Adipocyte (in vitro differentiated cells): ENCODE results near the gene XXYLT1.
"Not testable (repeated sequence)": the region's sequence is repeated elsewhere in the genome, so short reads cannot be mapped to it uniquely, and the experiment has no call there.

Experiments used
- DNase-seq: peaks from one replicate; pipeline ENCODE4 v3.0.0-alpha.2; 2015; ENCODE audit warnings: low read depth
- H3K27me3 ChIP-seq: replicated peaks from 2 replicates; pipeline ENCODE4 v1.7.0; 2013; ENCODE audit warnings: mild to moderate bottlenecking, low read length, moderate library complexity; ENCODE audit not compliant: control insufficient read depth, insufficient read depth
- H3K36me3 ChIP-seq: 2 replicates; pipeline ENCODE4 v1.7.0; 2013; ENCODE audit warnings: low read length, mild to moderate bottlenecking, moderate library complexity; ENCODE audit not compliant: control insufficient read depth, insufficient read depth, severe bottlenecking
- H3K4me1 ChIP-seq: 2 replicates; pipeline ENCODE4 v1.7.0; 2013; ENCODE audit warnings: mild to moderate bottlenecking, low read length, moderate library complexity; ENCODE audit not compliant: control insufficient read depth, insufficient read depth
- H3K4me3 ChIP-seq: 2 replicates; pipeline ENCODE4 v1.7.0; 2013; ENCODE audit warnings: mild to moderate bottlenecking, low read length, moderate library complexity
- H3K9ac ChIP-seq: 2 replicates; pipeline ENCODE4 v1.7.0; 2013; ENCODE audit warnings: mild to moderate bottlenecking, low read length, moderate library complexity
- H3K9me3 ChIP-seq: 2 replicates; pipeline ENCODE4 v1.7.0; 2013; ENCODE audit warnings: mild to moderate bottlenecking, low read length, moderate library complexity; ENCODE audit not compliant: control insufficient read depth

The XXYLT1 gene, protein sequence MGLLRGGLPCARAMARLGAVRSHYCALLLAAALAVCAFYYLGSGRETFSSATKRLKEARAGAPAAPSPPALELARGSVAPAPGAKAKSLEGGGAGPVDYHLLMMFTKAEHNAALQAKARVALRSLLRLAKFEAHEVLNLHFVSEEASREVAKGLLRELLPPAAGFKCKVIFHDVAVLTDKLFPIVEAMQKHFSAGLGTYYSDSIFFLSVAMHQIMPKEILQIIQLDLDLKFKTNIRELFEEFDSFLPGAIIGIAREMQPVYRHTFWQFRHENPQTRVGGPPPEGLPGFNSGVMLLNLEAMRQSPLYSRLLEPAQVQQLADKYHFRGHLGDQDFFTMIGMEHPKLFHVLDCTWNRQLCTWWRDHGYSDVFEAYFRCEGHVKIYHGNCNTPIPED

DNA sequence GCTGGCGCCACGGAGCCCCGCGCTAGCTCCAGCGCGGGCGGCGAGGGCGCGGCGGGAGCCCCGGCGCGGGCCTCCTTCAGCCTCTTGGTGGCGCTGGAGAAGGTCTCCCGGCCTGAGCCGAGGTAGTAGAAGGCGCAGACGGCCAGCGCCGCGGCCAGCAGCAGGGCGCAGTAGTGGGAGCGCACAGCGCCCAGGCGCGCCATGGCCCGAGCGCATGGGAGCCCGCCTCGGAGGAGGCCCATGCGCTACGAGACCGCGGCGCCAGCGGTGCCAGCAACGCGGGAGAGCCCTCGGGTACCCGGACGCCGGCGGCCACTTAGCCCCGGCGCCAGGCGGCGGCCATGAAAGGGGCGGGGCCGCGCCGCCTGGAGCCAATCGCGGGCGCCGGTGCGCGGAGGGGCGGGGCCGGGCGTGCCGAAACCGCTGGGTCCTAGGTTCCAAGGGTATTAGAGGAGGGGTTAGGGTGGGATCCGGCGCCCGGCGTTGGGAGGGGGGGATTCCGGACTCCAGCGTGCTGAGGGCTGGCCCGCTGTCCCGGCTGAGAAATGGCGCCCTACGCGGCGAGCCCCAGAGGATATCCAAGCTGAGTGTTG is at the start of gene XXYLT1:
TSS of gene XXYLT1 (minus strand) at position 343 of the 593 bp plus-strand sequence. CDS start at position 242, 101 bp downstream.
- Histone ChIP-seq H3K36me3 (peaks cover 8% of the 10 kb centered on the region), H3K4me1 (peaks cover 16% of the 10 kb centered on the region), H3K9ac (peak within 1 kb of the TSS; percentile 93), H3K9me3 (no peaks in the 10 kb centered on the region), H3K4me3 (peak within 1 kb of the TSS; percentile 95), H3K27me3 (no peaks in the 10 kb centered on the region)
- peak; percentile 96 for DNase-seq

DNA sequence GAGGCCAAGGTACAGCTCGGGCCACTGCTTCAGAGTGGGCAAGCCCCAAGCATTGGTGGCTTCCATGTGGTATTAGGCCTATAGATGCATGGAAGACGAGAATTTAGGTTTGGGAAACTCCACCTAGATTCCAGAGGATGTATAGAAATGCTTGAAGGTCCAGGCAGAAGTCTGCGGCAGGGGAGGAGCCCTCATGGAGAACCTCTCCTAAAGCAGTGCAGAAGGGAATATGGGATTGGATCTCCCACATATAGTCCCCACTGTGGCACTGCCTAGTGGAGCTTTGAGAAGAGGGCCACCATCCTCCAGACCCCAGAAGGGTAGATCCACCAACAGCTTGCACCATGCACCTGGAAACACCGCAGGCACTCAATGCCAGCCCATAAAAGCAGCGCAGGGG is 48.1 kb upstream of the XXYLT1 start:
- H3K4me1 ChIP-seq: no peaks in the 10 kb centered on the region
- H3K36me3 ChIP-seq: peaks cover 45% of the 10 kb centered on the region
- no peaks in the 10 kb centered on the region for H3K9me3 ChIP-seq
- H3K9ac ChIP-seq: no peak overlapping the region
- no peak overlapping the region for H3K4me3 ChIP-seq
- no peaks in the 10 kb centered on the region for H3K27me3 ChIP-seq
- no peak for DNase-seq

DNA sequence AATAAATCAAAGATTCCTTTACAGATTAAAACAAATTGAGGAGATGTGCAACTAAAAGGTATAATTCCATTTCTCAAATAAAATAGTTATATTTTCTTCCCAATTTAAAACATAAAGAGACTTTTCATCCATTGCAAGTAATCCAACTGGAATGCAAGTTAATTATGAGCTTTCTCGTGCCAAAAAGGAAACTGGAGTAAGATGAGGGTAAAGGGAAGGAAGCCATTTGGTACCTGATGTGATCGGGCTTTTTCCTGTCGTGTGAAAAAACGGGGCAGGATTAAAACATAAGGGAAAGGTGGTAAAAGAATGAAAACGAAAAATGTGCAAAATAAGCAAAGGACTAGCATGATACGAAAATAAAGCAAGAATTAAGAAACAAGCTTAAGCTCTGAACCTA is 41.8 kb upstream of the XXYLT1 start:
- Histone ChIP-seq H3K9ac (no peak overlapping the region), H3K36me3 (peaks cover 23% of the 10 kb centered on the region), H3K4me1 (no peaks in the 10 kb centered on the region), H3K4me3 (no peak overlapping the region), H3K9me3 (no peaks in the 10 kb centered on the region), H3K27me3 (no peaks in the 10 kb centered on the region)
- peak; percentile 20 for DNase-seq

DNA sequence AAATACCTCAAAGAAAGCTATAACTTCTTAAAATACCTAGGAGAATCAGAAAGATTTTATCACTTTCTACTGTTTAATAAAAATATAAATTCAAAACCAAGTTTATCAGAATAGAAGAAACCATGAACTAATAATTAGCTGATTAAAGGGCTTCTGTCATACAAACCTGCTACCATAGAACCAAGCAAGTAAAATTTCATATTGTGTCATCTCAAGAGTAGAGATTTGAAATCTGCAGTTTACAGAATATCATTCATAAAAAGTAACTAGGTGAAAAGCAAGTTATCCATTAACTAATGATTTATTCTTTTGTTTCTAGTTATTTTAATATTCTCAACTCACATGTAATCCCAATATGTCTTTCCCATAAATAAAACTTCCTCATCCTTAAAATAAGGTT is 36.8 kb upstream of the XXYLT1 start:
- H3K4me1 ChIP-seq: no peaks in the 10 kb centered on the region
- H3K4me3 ChIP-seq: no peak overlapping the region
- peaks cover 45% of the 10 kb centered on the region for H3K36me3 ChIP-seq
- DNase-seq: no peak
- no peaks in the 10 kb centered on the region for H3K9me3 ChIP-seq
- no peak overlapping the region for H3K9ac ChIP-seq
- H3K27me3 ChIP-seq: no peaks in the 10 kb centered on the region

DNA sequence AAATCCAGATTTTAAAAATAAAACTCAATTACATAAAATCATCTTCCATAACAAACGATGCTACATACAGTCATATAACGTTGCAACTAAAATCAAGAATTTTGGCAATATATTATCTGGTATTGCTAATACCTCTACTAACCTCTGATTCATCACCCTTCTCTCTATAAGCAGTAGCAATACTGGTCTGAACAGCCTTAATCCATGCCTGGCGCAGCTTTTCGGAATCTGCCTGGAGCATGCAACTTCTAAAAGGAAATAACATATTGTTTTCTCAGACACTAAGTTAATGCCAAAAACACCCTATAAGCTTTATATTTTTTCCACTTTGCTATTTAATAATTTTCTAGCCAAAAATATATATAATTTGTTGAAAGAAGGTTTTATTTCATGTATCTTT is 35.4 kb upstream of the XXYLT1 start:
- Histone ChIP-seq H3K4me3 (no peak overlapping the region), H3K9me3 (no peaks in the 10 kb centered on the region), H3K27me3 (no peaks in the 10 kb centered on the region), H3K36me3 (peaks cover 55% of the 10 kb centered on the region), H3K4me1 (no peaks in the 10 kb centered on the region), H3K9ac (no peak overlapping the region)
- no peak for DNase-seq

DNA sequence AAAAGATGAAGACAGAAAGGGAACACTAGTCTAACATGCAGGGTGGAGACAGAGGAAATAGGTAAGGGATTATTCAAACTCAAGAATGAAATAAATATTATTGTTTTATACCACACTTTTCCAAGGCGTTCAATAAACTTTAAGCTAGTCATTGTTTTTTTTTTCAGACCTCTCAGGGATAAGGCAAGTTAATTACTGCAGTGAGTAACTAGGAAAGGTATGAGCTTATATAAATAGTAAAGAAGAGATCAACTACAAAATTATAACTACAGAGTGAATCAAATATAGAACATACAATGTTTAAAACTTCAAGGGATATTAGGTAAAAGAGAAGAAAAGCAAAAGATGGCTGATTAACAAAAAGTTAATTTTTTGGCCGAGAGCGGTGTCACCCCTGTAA is 31.5 kb upstream of the XXYLT1 start:
- no peak overlapping the region for H3K4me3 ChIP-seq
- peaks cover 61% of the 10 kb centered on the region for H3K36me3 ChIP-seq
- H3K4me1 ChIP-seq: no peaks in the 10 kb centered on the region
- H3K9ac ChIP-seq: no peak overlapping the region
- peak; percentile 46 for DNase-seq
- H3K27me3 ChIP-seq: no peaks in the 10 kb centered on the region
- H3K9me3 ChIP-seq: no peaks in the 10 kb centered on the region

DNA sequence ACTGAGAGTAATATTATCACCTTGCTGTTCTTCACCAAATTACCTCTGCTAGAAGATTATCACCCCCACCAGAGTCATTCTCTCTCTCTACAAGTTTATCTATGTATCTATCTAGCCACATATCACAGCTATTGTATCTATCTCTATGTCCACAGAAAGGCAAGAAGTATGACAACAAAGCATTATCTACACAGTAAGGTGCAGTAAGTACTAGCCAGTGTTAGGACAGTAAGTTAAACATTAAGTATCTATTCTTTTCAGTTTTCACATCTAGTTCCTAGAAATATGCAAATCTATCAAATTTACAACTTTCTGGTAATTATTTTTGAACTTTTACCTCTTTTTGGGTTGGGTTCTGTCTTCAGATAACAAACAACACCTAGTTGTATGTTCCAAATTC is 26.5 kb upstream of the XXYLT1 start:
- H3K36me3 ChIP-seq: peaks cover 65% of the 10 kb centered on the region
- no peak overlapping the region for H3K4me3 ChIP-seq
- no peak for DNase-seq

DNA sequence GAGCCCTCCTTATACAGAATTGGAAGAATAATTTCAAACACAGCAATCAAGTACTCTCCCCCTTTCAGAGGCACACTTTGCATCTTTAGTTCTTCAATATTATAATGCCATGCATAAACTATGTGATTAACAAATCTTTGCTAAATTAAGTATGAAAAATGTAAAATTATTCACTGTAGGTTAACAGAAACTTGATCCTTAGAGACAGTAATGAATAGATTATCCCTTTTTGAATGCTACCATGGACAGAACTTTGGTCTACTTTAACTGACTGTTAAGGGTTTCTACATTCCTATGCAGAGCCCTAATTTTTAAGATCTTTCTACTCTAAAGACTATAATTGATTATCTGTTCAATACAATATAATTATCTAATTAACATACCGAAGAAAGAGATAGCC is 25.7 kb upstream of the XXYLT1 start:
- Histone ChIP-seq H3K27me3 (no peaks in the 10 kb centered on the region), H3K36me3 (peaks cover 65% of the 10 kb centered on the region), H3K4me3 (no peak overlapping the region), H3K9me3 (no peaks in the 10 kb centered on the region), H3K4me1 (no peaks in the 10 kb centered on the region), H3K9ac (no peak overlapping the region)
- DNase-seq: no peak

More for the DNA sequence above, 26.5 kb upstream of the XXYLT1 start:
- H3K9ac ChIP-seq: no peak overlapping the region
- H3K27me3 ChIP-seq: no peaks in the 10 kb centered on the region
- H3K4me1 ChIP-seq: no peaks in the 10 kb centered on the region
- no peaks in the 10 kb centered on the region for H3K9me3 ChIP-seq

DNA sequence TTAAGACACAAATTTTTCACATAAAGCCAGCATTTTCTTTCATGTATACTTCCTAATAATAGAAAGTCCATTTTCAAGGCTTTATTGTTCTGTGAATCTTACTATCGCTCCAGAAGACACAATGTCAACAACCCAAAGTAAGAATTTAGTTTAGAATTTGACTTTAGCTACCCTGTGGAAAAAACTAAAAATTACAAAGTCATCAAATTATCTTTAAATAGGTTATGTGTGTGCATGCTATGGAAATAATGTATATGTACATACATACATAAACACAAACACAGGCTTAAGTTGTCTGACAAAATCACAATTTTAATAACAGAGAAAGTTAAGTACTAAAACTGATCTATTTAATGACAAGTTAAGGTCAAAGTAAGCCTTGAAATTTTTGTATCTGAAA is 20.2 kb upstream of the XXYLT1 start:
- Histone ChIP-seq H3K9ac (no peak overlapping the region), H3K36me3 (peaks cover 80% of the 10 kb centered on the region), H3K4me1 (peaks cover 3% of the 10 kb centered on the region), H3K9me3 (no peaks in the 10 kb centered on the region), H3K27me3 (no peaks in the 10 kb centered on the region), H3K4me3 (no peak overlapping the region)
- DNase-seq: no peak

DNA sequence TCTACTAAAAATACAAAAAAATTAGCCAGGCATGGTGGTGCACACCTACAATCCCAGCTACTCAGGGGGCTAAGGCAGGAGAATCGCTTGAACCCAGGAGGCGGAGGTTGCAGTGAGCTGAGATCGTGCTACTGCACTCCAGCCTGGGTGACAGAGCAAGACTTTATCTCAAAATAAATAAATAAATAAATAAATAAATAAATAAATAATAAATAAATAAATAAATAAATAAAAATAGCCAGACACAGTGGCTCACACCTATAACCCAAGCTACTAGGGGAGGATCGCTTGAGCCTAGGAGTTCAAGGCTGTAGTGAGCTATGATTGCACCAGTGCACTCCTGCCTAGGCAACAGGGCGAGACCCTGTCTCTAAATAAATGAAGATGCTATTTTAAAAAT is 19.7 kb upstream of the XXYLT1 start:
- not testable (repeated sequence) for H3K9me3 ChIP-seq, H3K9ac ChIP-seq, H3K27me3 ChIP-seq, H3K4me3 ChIP-seq, DNase-seq, H3K4me1 ChIP-seq
- H3K36me3 ChIP-seq: peaks cover 81% of the 10 kb centered on the region

DNA sequence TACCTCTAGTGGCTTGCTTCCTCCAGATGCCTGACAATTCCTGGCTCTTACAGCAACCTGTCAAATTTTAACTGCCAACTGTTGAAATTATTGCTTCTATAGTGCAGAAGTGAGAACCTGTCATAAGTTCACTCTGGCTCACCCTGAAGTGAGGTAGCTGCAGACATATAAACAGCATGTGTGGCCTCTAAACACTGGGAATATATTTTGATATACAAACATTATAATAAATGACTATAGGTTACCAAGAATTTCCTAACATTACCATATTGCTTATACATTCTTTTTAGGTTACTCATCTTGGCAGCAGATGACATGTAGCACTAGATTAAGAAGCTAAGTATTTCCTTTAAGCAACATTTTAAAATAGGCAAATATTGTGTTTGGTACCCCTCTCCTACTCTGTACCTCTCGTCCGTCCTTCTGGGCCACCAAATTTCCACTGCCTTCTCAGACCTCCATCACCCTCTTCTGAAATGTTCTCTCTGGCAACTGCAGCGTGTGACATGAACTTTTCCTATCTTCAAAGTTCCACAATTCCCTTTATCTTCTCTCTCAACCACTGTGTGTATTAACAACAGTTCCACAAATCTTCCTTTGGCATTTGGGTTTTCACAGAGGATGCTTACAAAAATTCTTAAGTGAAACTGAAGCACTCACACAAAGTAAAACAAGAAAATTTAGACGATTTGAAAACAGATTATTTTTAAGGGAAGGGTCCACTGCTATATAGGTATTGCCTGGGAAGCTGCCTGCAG is 15.3 kb upstream of the XXYLT1 start:
- Histone ChIP-seq H3K36me3 (peaks cover 88% of the 10 kb centered on the region), H3K9ac (no peak overlapping the region), H3K27me3 (no peaks in the 10 kb centered on the region), H3K4me1 (peaks cover 3% of the 10 kb centered on the region), H3K4me3 (no peak overlapping the region), H3K9me3 (no peaks in the 10 kb centered on the region)
- DNase-seq: peak; percentile 60
